HG02852 (cell line): ENCODE data around the gene TCEAL8.

Experiments used
- ATAC-seq: cut with Tn5 transposase; IDR thresholded peaks from one replicate; pipeline ENCODE4 v1.9.1; 2021; ENCODE audit warnings: mild to moderate bottlenecking, moderate library complexity; ENCODE audit not compliant: unreplicated experiment

TCEAL8 gene

GRCh38 chrX:103215425-103215991 lies 39.4 kb downstream of the TCEAL8 start:
- ATAC-seq: peak; percentile 21

GRCh38 chrX:103214870-103215424 lies 40.0 kb downstream of the TCEAL8 start, which contains the start of gene BEX4:
TSS of gene BEX4 (plus strand) at chrX:103215108. CDS start at chrX:103216154, 1,046 bp downstream.
- peak; percentile 92 for ATAC-seq

GRCh38 chrX:103212749-103213457 lies 42.1 kb downstream of the TCEAL8 start:
- ATAC-seq: no peak

- no peak for ATAC-seq
Measured at GRCh38 chrX:103211012-103211715, 43.8 kb downstream of the TCEAL8 start.

- ATAC-seq: no peak
Measured at GRCh38 chrX:103210056-103210455, 44.9 kb downstream of the TCEAL8 start.
